SW480 (cell line): ENCODE results near the gene SH2B2.

Source experiments
- DNase-seq: peaks from one replicate; pipeline ENCODE4 v3.0.0-alpha.2; 2016; ENCODE audit warnings: low spot score

The SH2B2 gene

GRCh38 chr7:102268635-102269034 lies 18.0 kb upstream of the SH2B2 start:
- DNase-seq = no peak

DNA sequence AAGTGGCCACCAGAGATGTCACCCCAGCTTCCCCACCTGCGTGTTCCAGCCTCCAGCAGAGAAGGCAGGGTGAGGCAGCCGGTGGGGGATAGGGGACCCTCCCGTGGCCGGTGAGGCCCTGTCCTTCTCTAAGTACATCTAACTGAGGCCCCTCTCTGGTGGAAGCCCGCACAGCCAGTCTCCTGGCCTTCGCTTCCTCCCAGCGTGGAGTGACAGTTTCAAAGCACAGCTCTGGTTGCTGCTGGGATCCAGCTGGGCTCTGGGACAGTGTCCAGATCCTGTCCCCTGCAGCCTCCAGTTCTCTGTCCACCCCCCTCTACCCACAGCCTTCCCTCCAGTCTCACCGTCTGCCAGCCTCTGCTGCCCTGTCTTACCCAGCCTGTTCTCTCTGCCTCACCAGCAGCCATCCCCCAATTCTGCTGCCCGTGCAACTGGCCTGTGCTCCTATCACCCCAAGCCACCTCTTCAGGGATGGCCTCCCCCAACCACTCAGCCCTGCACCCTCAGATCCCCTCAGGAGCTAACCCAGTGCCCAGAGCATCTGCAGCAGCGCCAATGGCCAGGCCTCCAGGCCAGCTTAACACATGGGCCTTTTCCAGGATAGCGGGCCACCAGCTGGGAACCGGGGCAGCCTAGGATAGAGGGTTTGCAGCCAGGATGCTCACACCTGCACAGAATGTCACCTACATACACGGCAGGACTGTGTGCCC lies 16.3 kb upstream of the SH2B2 start:
- DNase-seq = no peak

DNA sequence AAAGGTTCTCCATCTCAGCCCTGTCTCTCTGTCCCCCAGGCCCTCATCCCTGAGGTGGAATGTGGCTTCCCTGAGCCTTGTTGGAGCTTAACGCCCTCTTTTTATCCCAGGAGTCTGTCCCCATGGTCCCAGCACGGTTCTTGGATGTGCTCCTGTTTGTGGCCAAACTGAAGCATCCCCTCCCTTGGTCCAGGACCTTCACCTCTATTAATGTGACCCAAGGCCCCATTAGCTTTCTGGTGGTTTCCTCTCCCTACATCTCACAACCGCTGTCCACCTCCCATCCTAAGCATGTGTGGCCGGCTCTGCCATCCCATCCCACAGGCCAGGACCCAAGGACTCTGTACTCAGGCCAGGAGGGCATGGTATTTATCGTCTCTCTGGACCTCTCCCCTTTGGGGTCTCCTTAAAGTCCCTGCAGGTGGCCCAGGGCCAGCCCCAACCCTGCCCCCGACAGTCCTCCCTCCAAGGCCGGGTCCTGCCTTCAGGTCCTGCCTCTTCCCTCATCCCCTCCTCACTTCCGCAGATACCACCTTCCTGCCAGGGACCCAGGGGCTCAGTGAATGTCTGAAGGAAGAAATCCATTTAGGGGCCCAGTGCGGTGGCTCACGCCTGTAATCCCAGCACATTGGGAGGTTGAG lies 15.4 kb upstream of the SH2B2 start:
- no peak for DNase-seq

GRCh38 chr7:102272075-102272916 lies 14.4 kb upstream of the SH2B2 start:
- peak; percentile 87 for DNase-seq

DNA sequence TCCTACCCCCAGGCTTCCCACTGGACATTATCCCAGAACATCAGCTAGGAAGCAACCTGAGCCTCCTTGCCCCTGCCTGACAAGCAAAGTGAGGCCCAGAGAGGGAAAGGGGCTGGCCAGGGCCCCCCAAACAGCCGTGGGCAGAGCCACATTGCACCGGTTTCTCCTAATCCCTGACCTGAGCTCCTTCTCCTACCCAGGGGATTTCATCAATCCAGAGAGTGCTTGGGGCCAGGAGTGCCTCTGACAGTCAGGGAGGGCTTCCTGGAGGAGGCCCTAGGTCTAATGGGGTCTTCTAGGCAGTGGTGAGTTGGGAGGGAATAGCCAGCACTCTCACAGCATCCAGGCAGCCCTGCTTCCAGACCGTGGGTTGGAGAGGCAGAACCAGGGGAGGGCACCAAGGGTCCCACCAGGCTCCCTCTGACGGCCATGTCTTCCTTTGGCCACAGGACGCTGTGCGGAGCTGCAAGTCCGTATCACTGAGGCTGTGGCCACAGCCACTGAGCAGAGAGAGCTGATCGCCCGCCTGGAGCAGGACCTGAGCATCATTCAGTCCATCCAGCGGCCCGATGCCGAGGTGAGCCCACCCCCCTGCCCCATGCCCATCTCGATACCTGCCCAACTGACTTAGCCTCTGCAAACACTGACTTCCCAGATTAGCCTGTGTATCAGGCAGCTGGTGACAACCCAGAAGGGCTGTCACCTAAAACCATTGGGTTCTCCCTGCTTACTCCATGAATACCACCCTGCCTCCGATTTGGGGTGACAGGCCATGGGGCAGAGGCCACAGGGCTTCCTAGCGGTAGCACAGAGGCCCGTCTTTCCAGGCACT lies 13.5 kb upstream of the SH2B2 start:
- no peak for DNase-seq

DNA sequence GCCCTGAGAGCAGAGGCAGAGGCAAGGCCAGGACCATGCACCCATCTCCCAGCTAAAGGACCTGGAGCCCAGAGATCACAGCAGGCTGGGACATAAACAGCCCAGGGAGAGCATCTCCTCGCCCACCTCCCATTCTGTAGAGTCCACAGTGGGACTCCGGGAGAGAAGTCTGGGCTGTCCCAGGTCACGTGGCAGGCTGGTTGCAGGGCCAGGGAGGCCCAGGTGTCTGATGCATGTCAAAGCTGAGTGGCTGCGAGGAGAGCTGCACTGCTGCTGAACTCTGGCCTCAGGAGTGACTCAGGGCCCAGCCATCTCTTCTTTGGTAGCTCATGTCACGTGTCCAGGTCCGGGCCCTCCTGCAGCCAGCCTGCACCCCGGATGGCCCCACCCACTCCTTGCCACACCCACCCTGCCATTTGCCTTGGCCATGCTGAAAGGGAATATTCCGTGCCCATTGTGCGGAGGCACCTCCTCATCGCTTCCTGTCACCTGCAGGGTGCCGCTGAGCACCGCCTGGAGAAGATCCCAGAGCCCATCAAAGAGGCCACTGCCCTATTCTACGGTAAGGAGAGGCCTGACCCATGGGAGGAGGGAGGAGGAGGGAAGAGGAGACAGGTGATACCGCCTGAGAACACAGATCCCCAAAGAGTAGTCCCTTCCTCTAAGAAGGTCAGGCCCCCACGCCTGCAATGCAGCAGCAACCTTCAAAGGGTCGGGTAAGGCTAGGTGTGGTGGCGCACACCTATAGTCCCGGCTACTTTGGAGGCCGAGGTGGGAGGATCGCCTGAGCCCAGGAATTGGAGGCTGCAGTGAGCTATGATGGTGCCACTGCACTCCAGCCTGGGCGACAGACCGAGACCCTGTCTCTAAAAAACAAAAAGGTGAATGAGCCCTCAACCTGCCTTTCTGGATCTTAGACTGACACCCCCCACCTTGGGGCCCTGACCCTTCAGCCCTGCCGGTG lies 12.6 kb upstream of the SH2B2 start:
- peak; percentile 100 for DNase-seq

DNA sequence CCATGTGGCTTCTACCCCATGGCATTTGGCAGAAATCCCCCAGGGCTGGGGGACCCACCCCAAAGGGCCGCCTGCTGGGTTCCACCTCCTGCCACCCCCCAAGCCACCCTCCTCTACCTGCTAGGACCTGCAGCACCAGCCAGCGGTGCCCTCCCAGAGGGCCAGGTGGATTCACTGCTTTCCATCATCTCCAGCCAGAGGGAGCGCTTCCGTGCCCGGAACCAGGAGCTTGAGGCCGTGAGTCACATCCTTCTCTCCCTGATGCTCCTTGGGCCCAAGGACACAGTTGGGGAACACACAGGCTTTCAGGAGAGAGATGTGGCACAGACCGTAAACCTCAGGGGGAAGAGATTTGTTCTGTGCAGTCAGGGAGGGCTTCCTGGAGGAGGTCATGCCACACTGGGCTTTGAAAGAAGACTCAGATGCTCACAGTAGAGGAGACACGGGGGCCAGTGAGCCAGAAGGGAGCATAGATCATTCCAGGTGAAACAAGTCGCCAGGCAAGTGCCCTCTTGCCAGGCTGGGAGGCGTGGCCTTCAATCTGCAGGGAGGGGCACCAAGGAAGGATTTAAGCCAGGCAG lies 11.5 kb upstream of the SH2B2 start:
- DNase-seq = no peak

DNA sequence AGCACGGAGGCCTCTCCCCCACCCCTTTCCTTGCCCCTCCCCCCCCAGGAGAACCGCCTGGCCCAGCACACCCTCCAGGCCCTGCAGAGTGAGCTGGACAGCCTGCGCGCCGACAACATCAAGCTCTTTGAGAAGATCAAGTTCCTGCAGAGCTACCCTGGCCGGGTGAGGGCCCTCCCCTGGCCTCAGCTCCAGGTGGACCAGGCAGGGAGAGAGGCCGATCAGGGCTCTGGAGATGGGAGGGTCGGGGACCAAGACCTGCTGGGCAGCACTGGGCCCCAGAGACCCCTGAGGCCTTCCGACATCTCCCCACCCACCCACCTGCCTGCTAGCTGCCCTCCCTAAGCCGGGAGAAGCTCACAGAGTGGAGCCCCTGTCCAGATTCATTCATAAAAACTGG lies 8.8 kb upstream of the SH2B2 start:
- no peak for DNase-seq

- DNase-seq = peak; percentile 65
Observed at GRCh38 chr7:102279537-102280400, 6.9 kb upstream of the SH2B2 start.

DNA sequence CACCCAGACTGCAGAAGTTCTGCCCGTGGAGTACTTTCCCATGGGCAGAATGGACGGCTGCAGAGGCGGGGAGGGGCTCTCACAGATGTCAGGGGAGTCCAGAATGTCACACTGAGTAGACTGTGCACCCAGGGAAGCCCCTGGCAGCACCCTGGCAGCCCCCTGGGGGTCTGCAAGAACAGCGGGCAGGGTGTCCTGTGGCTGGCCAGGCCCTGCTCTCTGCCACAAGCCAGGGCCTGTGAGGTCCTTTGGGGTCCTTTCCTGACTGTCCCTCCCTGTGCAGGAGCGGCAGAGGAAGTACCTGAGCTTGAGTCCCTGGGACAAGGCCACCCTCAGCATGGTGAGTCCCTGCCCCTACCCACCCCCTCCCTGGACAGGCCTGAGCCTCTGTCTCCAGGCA lies 6.1 kb upstream of the SH2B2 start:
- no peak for DNase-seq

DNA sequence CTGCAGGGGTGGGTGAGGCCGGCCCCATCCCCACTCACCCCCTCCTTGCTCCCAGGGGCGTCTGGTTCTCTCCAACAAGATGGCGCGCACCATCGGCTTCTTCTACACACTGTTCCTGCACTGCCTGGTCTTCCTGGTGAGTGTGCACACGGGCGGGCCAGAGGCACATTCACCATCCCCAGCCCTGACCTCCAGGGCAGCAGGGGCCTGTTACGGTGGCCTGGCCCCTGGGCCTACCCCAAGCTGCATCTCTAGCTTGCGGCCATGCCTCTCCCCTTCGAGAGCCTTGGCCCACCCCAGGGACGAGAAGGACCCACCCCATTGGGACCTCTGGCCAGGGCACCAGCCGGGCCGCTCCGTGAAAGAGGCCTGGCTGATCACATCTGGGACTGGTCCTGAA lies 4.9 kb upstream of the SH2B2 start:
- no peak for DNase-seq

- DNase-seq = no peak
Observed at GRCh38 chr7:102282465-102283362, 4.0 kb upstream of the SH2B2 start.

DNA sequence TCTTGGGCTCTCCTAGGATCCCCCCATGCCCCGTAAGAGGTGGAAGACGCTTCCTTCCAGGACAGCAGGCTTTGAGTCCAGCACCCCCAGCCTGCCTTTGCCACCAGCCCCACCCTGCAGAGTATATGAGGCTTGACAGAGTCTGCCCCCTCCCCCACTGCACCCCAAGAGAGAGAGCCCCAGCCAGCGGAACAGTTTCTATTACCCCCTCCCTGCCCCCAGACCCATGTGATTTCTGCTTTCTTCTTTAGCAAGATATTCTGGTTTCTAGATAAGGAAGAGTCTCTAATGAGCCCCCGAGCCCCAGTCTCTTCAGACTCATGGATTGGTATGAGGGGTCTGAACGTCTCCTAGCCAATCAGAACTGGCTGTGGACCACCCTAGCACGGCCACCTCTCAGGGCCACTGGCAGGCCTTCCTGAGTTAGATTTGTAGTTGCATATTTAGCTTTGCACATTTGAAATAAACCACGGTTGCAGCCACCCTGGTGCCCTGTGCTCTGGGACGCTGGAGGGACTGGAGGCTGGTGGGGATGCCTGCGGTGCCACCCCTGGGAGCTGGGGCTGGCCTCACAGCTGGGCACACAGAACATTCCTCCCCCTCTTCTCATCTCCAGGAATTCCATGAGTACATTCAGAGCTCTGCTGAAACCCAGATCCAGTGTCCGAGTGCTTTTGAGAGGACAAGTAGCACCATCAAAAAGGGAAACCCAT lies 3.0 kb upstream of the SH2B2 start:
- DNase-seq = no peak

DNA sequence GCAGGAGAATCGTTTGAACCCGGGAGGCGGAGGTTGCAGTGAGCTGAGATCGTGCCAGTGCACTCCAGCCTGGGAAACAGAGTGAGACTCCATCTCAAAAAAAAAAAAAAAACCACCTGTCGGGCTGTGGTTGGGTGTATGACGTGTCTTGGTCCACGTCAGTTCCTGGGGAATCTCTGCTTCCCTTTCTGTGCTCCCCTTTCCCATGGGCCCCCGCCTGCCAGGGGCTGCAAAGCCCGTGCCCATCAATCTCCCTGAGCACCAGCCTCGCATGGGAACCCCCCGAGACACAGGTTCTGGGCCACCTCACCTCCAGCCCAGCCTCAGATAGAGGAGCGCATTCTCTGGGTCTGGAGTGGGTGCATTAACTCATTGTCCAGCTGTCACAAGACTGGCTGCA lies 2.3 kb upstream of the SH2B2 start:
- peak; percentile 67 for DNase-seq

DNA sequence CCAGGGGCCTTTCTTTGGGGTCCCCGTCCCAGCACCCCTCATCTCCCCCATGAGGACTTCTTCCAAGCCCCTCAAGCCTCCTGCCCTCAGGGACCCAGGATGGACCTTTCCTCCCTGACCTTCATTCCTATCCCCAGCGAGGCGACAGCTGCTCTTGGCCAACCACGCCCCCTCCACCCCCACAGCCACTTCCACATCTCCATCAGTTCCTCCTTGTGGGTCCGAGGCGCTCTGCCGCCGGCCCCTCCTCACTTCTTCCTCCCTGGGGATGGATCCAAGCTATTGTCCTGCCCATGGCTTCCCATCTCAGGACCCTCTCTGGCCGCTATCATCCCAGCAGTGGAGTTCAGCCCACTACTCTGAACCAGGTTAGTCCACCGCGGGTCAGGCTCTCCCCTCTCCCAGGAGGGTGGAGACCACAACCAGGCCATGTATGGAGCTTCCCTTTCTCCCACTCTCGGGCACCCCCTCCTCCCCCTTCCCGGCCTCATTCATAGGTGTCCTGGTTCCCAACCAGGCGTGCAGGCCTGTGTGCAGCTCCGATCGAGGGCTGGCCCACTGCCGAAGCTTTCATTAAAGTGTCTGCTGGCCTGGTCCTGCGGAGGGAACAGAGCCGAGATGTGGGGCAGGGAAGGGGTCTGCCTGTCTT lies 1.7 kb upstream of the SH2B2 start:
- no peak for DNase-seq

- DNase-seq = no peak
Observed at GRCh38 chr7:102285540-102286236, 980 bp upstream of the SH2B2 start.
